Endothelial cell (in vitro differentiated cells): Measurements from ENCODE around the gene TMEM232. TPM values are rescaled to one million over a fixed set of nuclear protein-coding genes. Genes with fewer than 3 reads are reported as not detected.

ENCODE experiments used
- DNase-seq: peaks from one replicate; pipeline ENCODE4 v3.0.0; 2021; ENCODE audit warnings: low spot score
- H3K27ac Mint-ChIP-seq: one replicate; pipeline ENCODE4 v1.8.0; 2021; ENCODE audit warnings: mixed read lengths, inconsistent platforms; ENCODE audit not compliant: unreplicated experiment
- H3K27me3 Mint-ChIP-seq: one replicate; pipeline ENCODE4 v1.8.0; 2021; ENCODE audit warnings: mild to moderate bottlenecking, moderate library complexity, mixed read lengths, inconsistent platforms; ENCODE audit not compliant: unreplicated experiment
- H3K36me3 Mint-ChIP-seq: one replicate; pipeline ENCODE4 v1.8.0; 2021; ENCODE audit warnings: mild to moderate bottlenecking, low read depth, mixed read lengths, inconsistent platforms; ENCODE audit not compliant: unreplicated experiment
- H3K4me1 Mint-ChIP-seq: one replicate; pipeline ENCODE4 v1.8.0; 2021; ENCODE audit warnings: mild to moderate bottlenecking, mixed read lengths, inconsistent platforms; ENCODE audit not compliant: unreplicated experiment
- H3K4me3 Mint-ChIP-seq: one replicate; pipeline ENCODE4 v1.8.0; 2021; ENCODE audit warnings: mild to moderate bottlenecking, mixed read lengths, inconsistent platforms; ENCODE audit not compliant: unreplicated experiment
- H3K9me3 Mint-ChIP-seq: one replicate; pipeline ENCODE4 v1.8.0; 2021; ENCODE audit warnings: mixed read lengths, inconsistent platforms; ENCODE audit not compliant: unreplicated experiment
- total RNA-seq: library from RNA; stranded (reverse); fragmentation: NEBNext Ultra II Directional; extraction: Animal tissue kit (Norgen Biotek cat#: 25700); gene quantifications from one replicate; pipeline ENCODE4 v1.2.1, GENCODE V29; 2021; ENCODE audit not compliant: unreplicated experiment
- TF ChIP-seq, protein P1 (sequence below): fragments of 200-600 bp; sonication (generic); IDR thresholded peaks from one replicate; pipeline ENCODE4 v1.5.0; 2021; ENCODE audit warnings: antibody characterized with exemption; ENCODE audit not compliant: unreplicated experiment

The TMEM232 gene
- total RNA-seq, 1 donor from 2014 or later: 3.1 TPM

DNA sequence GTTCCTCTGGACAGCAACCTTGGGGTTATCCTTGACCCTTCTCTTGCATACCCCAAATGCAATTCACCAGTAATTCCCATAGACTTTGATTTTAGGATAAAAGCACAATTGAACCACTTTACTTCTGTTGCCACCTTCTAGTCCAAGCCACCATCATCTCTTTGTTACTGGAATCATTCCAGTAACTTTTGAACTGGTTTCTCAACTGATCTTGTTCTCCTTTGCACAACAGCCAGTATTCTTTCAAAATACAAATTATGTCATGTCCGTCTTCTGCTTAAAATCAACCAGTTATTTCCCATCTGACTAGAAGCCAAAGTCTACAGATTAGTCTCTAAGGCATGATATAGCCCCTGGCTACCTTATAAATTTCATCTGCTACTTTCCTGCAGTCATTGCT, 33.7 kb upstream of the TMEM232 start:
- no peaks in the 10 kb centered on the region for H3K36me3 Mint-ChIP-seq
- DNase-seq: no peak

DNA sequence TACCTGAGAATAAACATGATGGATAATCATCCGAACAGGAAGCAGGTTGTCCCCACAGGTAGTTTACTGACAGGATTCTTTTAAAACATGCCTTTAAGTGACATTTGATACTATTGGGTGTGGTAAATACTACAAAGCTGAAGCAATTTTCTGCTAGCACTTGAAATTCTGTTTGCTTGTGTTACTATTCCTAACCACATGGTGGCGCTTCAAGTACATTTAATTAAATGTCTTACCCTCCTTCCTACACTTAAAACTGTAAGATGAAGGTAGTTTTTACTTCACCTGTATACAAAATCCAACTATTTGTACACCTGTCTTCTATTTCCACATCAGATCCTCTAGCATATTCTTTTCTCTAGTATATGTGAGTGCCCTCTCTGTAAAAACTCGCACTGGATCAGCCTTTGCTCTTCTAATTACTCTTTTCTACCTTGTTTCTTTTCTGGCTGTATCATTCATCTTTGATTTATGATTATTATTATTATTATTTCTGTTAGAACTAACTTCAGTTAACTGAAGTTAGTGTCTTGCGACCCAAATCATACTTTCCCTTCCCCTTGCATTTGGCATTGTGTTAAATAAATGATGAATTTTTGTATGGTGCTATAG, 30.8 kb upstream of the TMEM232 start:
- no peak overlapping the region for H3K4me3 Mint-ChIP-seq
- peaks cover 3% of the 10 kb centered on the region for H3K27me3 Mint-ChIP-seq
- H3K9me3 Mint-ChIP-seq: no peaks in the 10 kb centered on the region
- H3K36me3 Mint-ChIP-seq: no peaks in the 10 kb centered on the region
- DNase-seq: peak; percentile 28
- peaks cover 2% of the 10 kb centered on the region for H3K4me1 Mint-ChIP-seq
- TF ChIP-seq, protein P1, sequence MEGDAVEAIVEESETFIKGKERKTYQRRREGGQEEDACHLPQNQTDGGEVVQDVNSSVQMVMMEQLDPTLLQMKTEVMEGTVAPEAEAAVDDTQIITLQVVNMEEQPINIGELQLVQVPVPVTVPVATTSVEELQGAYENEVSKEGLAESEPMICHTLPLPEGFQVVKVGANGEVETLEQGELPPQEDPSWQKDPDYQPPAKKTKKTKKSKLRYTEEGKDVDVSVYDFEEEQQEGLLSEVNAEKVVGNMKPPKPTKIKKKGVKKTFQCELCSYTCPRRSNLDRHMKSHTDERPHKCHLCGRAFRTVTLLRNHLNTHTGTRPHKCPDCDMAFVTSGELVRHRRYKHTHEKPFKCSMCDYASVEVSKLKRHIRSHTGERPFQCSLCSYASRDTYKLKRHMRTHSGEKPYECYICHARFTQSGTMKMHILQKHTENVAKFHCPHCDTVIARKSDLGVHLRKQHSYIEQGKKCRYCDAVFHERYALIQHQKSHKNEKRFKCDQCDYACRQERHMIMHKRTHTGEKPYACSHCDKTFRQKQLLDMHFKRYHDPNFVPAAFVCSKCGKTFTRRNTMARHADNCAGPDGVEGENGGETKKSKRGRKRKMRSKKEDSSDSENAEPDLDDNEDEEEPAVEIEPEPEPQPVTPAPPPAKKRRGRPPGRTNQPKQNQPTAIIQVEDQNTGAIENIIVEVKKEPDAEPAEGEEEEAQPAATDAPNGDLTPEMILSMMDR: peak; percentile 90
- no peak overlapping the region for H3K27ac Mint-ChIP-seq

More for the DNA sequence above, 33.7 kb upstream of the TMEM232 start:
- H3K27ac Mint-ChIP-seq: no peak overlapping the region
- no peaks in the 10 kb centered on the region for H3K9me3 Mint-ChIP-seq
- H3K27me3 Mint-ChIP-seq: no peaks in the 10 kb centered on the region
- no peaks in the 10 kb centered on the region for H3K4me1 Mint-ChIP-seq
- H3K4me3 Mint-ChIP-seq: no peak overlapping the region
- TF ChIP-seq, protein P1: no peak

DNA sequence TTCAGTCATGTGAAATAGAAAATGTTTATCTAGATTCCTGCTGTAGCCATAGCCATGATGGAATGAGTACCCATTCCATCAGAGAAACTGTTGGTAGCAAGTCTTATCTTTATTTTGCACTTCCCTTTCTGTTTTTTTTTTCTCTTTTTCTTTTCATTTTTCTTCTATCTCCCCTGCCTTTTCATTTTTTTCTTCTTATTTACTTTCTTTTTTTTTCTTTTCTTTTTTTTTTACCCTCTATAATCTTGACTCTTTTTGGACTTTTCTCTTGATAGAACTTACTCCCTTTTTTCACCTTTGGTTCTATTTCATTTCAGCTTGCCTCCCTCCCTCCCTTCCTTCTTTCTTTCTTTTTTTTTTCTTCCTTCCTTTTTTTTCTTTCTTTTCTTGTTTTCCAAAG, 27.7 kb upstream of the TMEM232 start:
- TF ChIP-seq, protein P1: no peak
- Mint-ChIP-seq H3K4me3 (no peak overlapping the region), H3K36me3 (no peaks in the 10 kb centered on the region), H3K9me3 (no peaks in the 10 kb centered on the region), H3K27ac (no peak overlapping the region), H3K27me3 (peaks cover 3% of the 10 kb centered on the region), H3K4me1 (peaks cover 2% of the 10 kb centered on the region)
- no peak for DNase-seq

DNA sequence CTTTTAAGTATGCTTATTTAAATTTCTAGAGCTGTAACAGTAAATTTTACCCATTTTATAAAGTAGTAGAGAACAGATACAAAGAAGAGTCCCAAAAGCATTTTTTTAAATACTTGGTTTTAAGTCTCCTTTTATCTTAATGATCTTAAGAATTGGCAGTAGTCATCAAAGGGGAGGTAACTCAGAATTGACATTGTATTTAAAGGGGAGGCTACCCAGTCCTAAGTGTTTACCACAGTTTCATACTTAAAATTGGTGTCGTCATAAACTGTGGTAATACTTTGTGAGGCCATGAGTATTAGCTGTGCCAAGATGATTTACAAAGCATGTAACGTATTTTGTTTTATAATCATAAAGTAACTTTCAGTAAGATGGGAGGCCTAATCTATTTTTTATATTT, 27.1 kb upstream of the TMEM232 start:
- TF ChIP-seq, protein P1: no peak
- H3K27me3 Mint-ChIP-seq: peaks cover 3% of the 10 kb centered on the region
- H3K9me3 Mint-ChIP-seq: no peaks in the 10 kb centered on the region
- no peak overlapping the region for H3K4me3 Mint-ChIP-seq
- peaks cover 2% of the 10 kb centered on the region for H3K4me1 Mint-ChIP-seq
- no peaks in the 10 kb centered on the region for H3K36me3 Mint-ChIP-seq
- no peak overlapping the region for H3K27ac Mint-ChIP-seq
- DNase-seq: no peak

DNA sequence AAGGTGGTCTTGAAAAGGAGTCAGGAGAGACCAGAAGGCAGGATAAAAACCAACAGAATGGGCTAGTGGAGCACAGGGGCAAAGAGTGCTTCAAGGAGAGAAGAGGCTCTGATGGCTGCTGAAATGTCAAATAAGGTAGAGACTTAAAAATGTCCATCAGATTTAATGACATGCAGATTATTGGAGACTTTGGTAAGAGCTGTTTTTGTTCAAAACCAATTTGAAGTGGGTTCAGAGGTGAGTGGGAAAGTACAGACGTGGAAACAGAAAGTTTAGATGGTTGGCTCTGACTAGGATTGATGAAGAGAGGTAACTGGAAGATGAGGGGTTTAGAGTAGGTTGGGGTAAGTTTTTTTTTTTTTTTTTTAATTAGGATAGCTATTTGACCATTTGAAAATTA, 26.5 kb upstream of the TMEM232 start:
- TF ChIP-seq, protein P1: no peak
- no peaks in the 10 kb centered on the region for H3K9me3 Mint-ChIP-seq
- H3K27me3 Mint-ChIP-seq: peaks cover 3% of the 10 kb centered on the region
- peaks cover 2% of the 10 kb centered on the region for H3K4me1 Mint-ChIP-seq
- H3K4me3 Mint-ChIP-seq: no peak overlapping the region
- H3K36me3 Mint-ChIP-seq: no peaks in the 10 kb centered on the region
- no peak overlapping the region for H3K27ac Mint-ChIP-seq
- DNase-seq: no peak
